ENCODE data around the gene BTF3.

DNA sequence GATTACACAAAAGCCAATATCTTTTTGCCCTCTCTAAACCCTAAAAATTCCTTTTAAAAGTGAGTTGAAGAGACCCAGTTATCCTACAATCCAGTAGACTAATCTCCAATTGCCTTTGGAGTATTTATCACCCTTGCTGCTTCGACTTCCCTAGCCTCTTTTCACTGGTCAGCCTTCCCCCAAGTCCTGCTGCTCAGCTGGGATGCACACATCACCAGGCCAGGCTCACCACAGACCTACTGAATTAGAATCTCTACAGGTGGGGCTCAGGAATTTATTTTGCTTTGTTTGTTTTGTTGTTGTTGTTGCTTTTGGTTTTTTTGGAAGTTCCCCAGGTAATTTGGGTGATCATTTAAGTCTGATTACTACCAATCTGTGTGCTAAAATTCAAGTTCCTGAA, 38.1 kb upstream of the BTF3 start:
- TF ChIP-seq CTCF (conservative IDR thresholded peaks at IDR 0.05; ENCODE audit: low read length): no peak
- TF ChIP-seq EZH2phosphoT487 (IDR thresholded peaks at IDR 0.05; ENCODE audit: borderline replicate concordance): no peak
